Suppressor macrophage treated with lipopolysaccharide for 1 hour (primary cell): ENCODE data around the gene NEURL4.

Experiments
- DNase-seq, 3 donors: peaks; one replicate each; pipeline ENCODE4 v3.0.0-alpha.2; 2020 to 2022

NEURL4 gene

GRCh38 chr17:7295230-7296180, 33.6 kb downstream of the NEURL4 start:
- no peak for DNase-seq

- DNase-seq: peak; percentile 26 to 72 (median 49)
Measured at GRCh38 chr17:7294614-7295153, 34.5 kb downstream of the NEURL4 start, which contains the start of gene YBX2. Gene YBX2 (minus strand): TSS chr17:7294639. CDS start chr17:7294500, 139 bp downstream.

- DNase-seq: no peak
Measured at GRCh38 chr17:7293816-7294613, 35.1 kb downstream of the NEURL4 start.

GRCh38 chr17:7293159-7293558, 36.0 kb downstream of the NEURL4 start:
- no peak for DNase-seq

- DNase-seq: no peak
Measured at GRCh38 chr17:7292729-7293128, 36.4 kb downstream of the NEURL4 start.

GRCh38 chr17:7292194-7292593, 36.9 kb downstream of the NEURL4 start:
- DNase-seq: no peak

- DNase-seq: no peak
Measured at GRCh38 chr17:7290685-7291084, 38.5 kb downstream of the NEURL4 start.

- no peak for DNase-seq
Measured at GRCh38 chr17:7290166-7290565, 39.0 kb downstream of the NEURL4 start.

GRCh38 chr17:7289256-7290032, 39.7 kb downstream of the NEURL4 start:
- no peak for DNase-seq

- no peak for DNase-seq
Measured at GRCh38 chr17:7285679-7286078, 43.5 kb downstream of the NEURL4 start.

- DNase-seq: no peak
Measured at GRCh38 chr17:7284911-7285310, 44.2 kb downstream of the NEURL4 start.

- peak; percentile 43 to 52 (median 48) for DNase-seq
Measured at GRCh38 chr17:7283471-7284216, 45.5 kb downstream of the NEURL4 start.

GRCh38 chr17:7282752-7283321, 46.3 kb downstream of the NEURL4 start:
- DNase-seq: peak in 2 of 3 donors; percentile 44 to 46

GRCh38 chr17:7281953-7282751, 47.0 kb downstream of the NEURL4 start:
- DNase-seq: no peak

- peak; percentile 98 to 100 (median 99) for DNase-seq
Measured at GRCh38 chr17:7281074-7281952, 47.8 kb downstream of the NEURL4 start, which contains the start of gene SLC2A4. Gene SLC2A4 (plus strand): TSS chr17:7281718. CDS start chr17:7281935, 217 bp downstream.

GRCh38 chr17:7280519-7281073, 48.5 kb downstream of the NEURL4 start:
- DNase-seq: peak; percentile 87 to 89 (median 88)

GRCh38 chr17:7279448-7279847, 49.7 kb downstream of the NEURL4 start:
- DNase-seq: no peak

- no peak for DNase-seq
Measured at GRCh38 chr17:7266784-7267183, 62.4 kb downstream of the NEURL4 start.
